MCF 10A (cell line): ENCODE measurements around the gene PCNX3. TPM values are rescaled to one million over a fixed set of nuclear protein-coding genes. Genes with fewer than 3 reads are reported as not detected.
A peak's percentile ranks its signal among the peaks of the same experiment; 100 is the strongest.

Experiments
- BruUV-seq: library from RNA; stranded (reverse); fragments of 400-500 nt; replicated peaks from 2 replicates; lab custom pipeline; 2021; lab: Mats Ljungman, UMichigan
- CTCF ChIA-PET: fragments of 300-600 bp; sonication (Branson Sonifier 250); formaldehyde crosslinking; extraction: SDS; loops from one replicate; lab custom pipeline; 2021; ENCODE audit warnings: antibody characterized with exemption, inconsistent platforms; lab: Yijun Ruan, JAX
- POLR2A ChIA-PET: fragments of 300-600, 350-650 bp; sonication (Branson Sonifier 250); formaldehyde crosslinking; extraction: SDS; loops from one replicate; lab custom pipeline; 2020; ENCODE audit warnings: antibody characterized with exemption, inconsistent platforms; lab: Yijun Ruan, JAX
- DNase-seq: peaks from one replicate; pipeline ENCODE4 v3.0.0-alpha.2; 2018; ENCODE audit not compliant: unreplicated experiment
- H3K27ac Mint-ChIP-seq: one replicate; pipeline ENCODE4 v1.8.0; 2022; ENCODE audit warnings: mild to moderate bottlenecking, low read depth, mixed read lengths; ENCODE audit not compliant: unreplicated experiment
- H3K27me3 Mint-ChIP-seq: one replicate; pipeline ENCODE4 v1.8.0; 2022; ENCODE audit warnings: mixed read lengths; ENCODE audit not compliant: insufficient read depth, unreplicated experiment
- H3K36me3 Mint-ChIP-seq: one replicate; pipeline ENCODE4 v1.8.0; 2022; ENCODE audit warnings: mild to moderate bottlenecking, moderate library complexity, mixed read lengths; ENCODE audit not compliant: insufficient read depth, unreplicated experiment
- H3K4me1 Mint-ChIP-seq: one replicate; pipeline ENCODE4 v1.8.0; 2022; ENCODE audit warnings: mixed read lengths; ENCODE audit not compliant: insufficient read depth, unreplicated experiment
- H3K4me3 Mint-ChIP-seq: one replicate; pipeline ENCODE4 v1.8.0; 2022; ENCODE audit warnings: mild to moderate bottlenecking, moderate library complexity, mixed read lengths; ENCODE audit not compliant: unreplicated experiment
- H3K9me3 Mint-ChIP-seq: one replicate; pipeline ENCODE4 v1.8.0; 2022; ENCODE audit warnings: mixed read lengths; ENCODE audit not compliant: unreplicated experiment
- intact Hi-C: fragments of 100-400 bp; cut with micrococcal nuclease; formaldehyde crosslinking; loops from 2 replicates; pipeline ENCODE4 v1.14.1; 2022
- total RNA-seq: library from RNA; stranded (reverse); gene quantifications from 2 replicates; pipeline ENCODE4 v1.2.3, GENCODE V29; 2022
- TF ChIP-seq, protein P1 (sequence below): fragments of 200-600 bp; IDR thresholded peaks from one replicate; pipeline ENCODE4 v1.8.0; 2022; ENCODE audit warnings: antibody characterized with exemption, mild to moderate bottlenecking; ENCODE audit not compliant: unreplicated experiment

The PCNX3 gene
- total RNA-seq, 1 experiment from 2014 or later, result 40.9 TPM

DNA sequence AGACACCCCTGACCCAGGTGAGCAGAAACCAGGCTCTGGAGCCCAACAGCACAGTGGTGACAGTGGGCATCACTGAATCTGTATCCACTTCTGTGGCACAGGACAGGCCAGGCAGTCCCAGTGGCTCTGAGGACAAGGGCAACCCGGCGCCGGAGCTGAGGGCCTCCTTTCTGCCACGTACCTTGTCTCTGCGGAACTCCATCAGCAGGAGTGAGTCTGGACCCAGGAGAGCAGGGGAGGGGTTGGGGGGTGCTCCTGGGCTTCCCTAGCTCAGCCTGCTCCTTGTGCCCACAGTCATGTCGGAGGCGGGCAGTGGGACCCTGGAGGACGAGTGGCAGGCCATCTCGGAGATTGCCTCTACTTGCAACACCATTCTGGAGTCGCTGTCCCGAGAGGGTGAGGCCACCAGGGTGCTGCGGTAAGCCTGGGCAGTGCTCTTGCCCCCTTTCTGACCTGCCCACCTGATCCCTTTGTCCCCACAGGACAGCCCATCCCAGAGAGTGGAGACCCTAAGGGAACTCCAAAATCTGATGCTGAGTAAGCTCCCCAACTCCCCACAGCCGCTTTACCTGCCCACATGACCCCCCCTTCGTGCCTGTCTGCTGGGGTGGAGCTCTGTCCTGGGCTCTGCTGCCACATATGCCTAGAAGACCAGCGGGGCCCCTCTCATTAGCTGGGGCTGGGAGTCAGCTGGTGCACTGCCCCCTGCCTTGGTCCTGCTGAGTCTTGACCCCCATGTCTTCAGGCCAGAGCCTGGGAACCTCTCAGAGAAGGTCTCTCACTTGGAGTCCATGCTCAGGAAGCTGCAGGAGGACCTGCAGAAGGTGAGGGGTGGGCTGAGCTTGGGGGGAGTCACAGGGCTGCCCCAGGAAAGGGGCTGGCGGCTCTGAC lies 34.3 kb downstream of the PCNX3 start:
- POLR2A ChIA-PET, result interaction anchor here (1.0 to 5.6 kb wide), 4 partner anchors 12 to 35 kb away, joined by 4 to 71 read pairs (median 7); partner anchors contain the start of genes PCNX3, RELA and SIPA1
- Mint-ChIP-seq H3K4me1 (peaks cover 25% of the 10 kb centered on the region), H3K27ac (no peak overlapping the region), H3K4me3 (no peak overlapping the region), H3K36me3 (peaks cover 13% of the 10 kb centered on the region), H3K27me3 (no peaks in the 10 kb centered on the region), H3K9me3 (no peaks in the 10 kb centered on the region)
- intact Hi-C loops, result loop anchor here (5.0 kb wide), 1 partner anchor 33 kb away; the partner anchor contains the start of gene PCNX3
- TF ChIP-seq, protein P1, sequence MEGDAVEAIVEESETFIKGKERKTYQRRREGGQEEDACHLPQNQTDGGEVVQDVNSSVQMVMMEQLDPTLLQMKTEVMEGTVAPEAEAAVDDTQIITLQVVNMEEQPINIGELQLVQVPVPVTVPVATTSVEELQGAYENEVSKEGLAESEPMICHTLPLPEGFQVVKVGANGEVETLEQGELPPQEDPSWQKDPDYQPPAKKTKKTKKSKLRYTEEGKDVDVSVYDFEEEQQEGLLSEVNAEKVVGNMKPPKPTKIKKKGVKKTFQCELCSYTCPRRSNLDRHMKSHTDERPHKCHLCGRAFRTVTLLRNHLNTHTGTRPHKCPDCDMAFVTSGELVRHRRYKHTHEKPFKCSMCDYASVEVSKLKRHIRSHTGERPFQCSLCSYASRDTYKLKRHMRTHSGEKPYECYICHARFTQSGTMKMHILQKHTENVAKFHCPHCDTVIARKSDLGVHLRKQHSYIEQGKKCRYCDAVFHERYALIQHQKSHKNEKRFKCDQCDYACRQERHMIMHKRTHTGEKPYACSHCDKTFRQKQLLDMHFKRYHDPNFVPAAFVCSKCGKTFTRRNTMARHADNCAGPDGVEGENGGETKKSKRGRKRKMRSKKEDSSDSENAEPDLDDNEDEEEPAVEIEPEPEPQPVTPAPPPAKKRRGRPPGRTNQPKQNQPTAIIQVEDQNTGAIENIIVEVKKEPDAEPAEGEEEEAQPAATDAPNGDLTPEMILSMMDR, result no peak
- no peak for DNase-seq
- no TSS peak for BruUV-seq
- CTCF ChIA-PET, result interaction anchor here (0.6 to 1.0 kb wide), 3 partner anchors 10 to 64 kb away, joined by 3 read pairs; no protein-coding TSS in a partner anchor

- TF ChIP-seq, protein P1, result no peak
- H3K27ac Mint-ChIP-seq, result no peak overlapping the region
These were observed 35.2 kb downstream of the PCNX3 start for GRCh38 chr11:65650547-65651338.

GRCh38 chr11:65651339-65651588 lies 35.7 kb downstream of the PCNX3 start:
- Mint-ChIP-seq H3K4me3 (peak overlapping the region; percentile 78), H3K9me3 (no peaks in the 10 kb centered on the region), H3K27ac (peak overlapping the region; percentile 95), H3K36me3 (peaks cover 26% of the 10 kb centered on the region), H3K4me1 (peaks cover 25% of the 10 kb centered on the region), H3K27me3 (no peaks in the 10 kb centered on the region)
- CTCF ChIA-PET, result interaction anchor here (1.0 kb wide), 1 partner anchor 27 kb away, joined by 3 read pairs; no protein-coding TSS in a partner anchor
- TF ChIP-seq, protein P1, result no peak
- POLR2A ChIA-PET, result interaction anchor here (1.6 to 5.6 kb wide), 5 partner anchors 11 to 69 kb away, joined by 7 to 71 read pairs (median 13); partner anchors contain the start of genes MAP3K11, PCNX3, RELA and RNASEH2C
- no TSS peak for BruUV-seq
- intact Hi-C loops, result loop anchor here (5.0 kb wide), 1 partner anchor 34 kb away; the partner anchor contains the start of gene PCNX3
- no peak for DNase-seq

More at GRCh38 chr11:65650547-65651338, 35.2 kb downstream of the PCNX3 start:
- H3K27me3 Mint-ChIP-seq, result no peaks in the 10 kb centered on the region
- no peak overlapping the region for H3K4me3 Mint-ChIP-seq
- no TSS peak for BruUV-seq
- peaks cover 21% of the 10 kb centered on the region for H3K36me3 Mint-ChIP-seq
- H3K4me1 Mint-ChIP-seq, result peaks cover 25% of the 10 kb centered on the region
- intact Hi-C loops, result loop anchor here (5.0 kb wide), 1 partner anchor 33 kb away; the partner anchor contains the start of gene PCNX3
- no peak for DNase-seq
- ChIA-PET POLR2A (interaction anchor here (1.0 to 5.6 kb wide), 5 partner anchors 11 to 35 kb away, joined by 4 to 71 read pairs (median 9); partner anchors contain the start of genes PCNX3, RELA and SIPA1), CTCF (interaction anchor here (1.0 kb wide), 1 partner anchor 27 kb away, joined by 3 read pairs; no protein-coding TSS in a partner anchor)
- H3K9me3 Mint-ChIP-seq, result no peaks in the 10 kb centered on the region
